GM12872 (cell line): ENCODE measurements around the gene FCRL3.

ENCODE experiments used
- CTCF ChIP-seq: IDR thresholded peaks from 3 replicates; pipeline ENCODE4 v1.5.1; 2011; ENCODE audit warnings: low read depth, mild to moderate bottlenecking, low read length, moderate library complexity; ENCODE audit not compliant: insufficient read depth

FCRL3 gene

GRCh38 chr1:157671895-157672294 is 28.7 kb downstream of the FCRL3 start:
- TF ChIP-seq CTCF, result no peak

- TF ChIP-seq CTCF, result no peak
Observed at GRCh38 chr1:157659576-157660247, 40.9 kb downstream of the FCRL3 start.

GRCh38 chr1:157658571-157658970 is 42.0 kb downstream of the FCRL3 start:
- no peak for TF ChIP-seq CTCF

GRCh38 chr1:157653494-157653873 is 47.1 kb downstream of the FCRL3 start:
- TF ChIP-seq CTCF, result no peak

GRCh38 chr1:157652859-157653493 is 47.6 kb downstream of the FCRL3 start:
- no peak for TF ChIP-seq CTCF

GRCh38 chr1:157648317-157648716 is 52.3 kb downstream of the FCRL3 start:
- no peak for TF ChIP-seq CTCF

- TF ChIP-seq CTCF, result no peak
Observed at GRCh38 chr1:157646144-157646543, 54.4 kb downstream of the FCRL3 start.

GRCh38 chr1:157641177-157641576 is 59.4 kb downstream of the FCRL3 start:
- no peak for TF ChIP-seq CTCF
